Measurements from ENCODE around the gene AHR.

Gene AHR

DNA sequence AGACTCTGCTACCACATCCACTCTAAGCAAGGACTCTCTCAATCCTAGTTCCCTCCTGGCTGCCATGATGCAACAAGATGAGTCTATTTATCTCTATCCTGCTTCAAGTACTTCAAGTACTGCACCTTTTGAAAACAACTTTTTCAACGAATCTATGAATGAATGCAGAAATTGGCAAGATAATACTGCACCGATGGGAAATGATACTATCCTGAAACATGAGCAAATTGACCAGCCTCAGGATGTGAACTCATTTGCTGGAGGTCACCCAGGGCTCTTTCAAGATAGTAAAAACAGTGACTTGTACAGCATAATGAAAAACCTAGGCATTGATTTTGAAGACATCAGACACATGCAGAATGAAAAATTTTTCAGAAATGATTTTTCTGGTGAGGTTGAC, 40.7 kb downstream of the AHR start:
- Histone ChIP-seq H3K9ac (ENCODE audit: low read length) (no peak overlapping the region), H3K4me3 (ENCODE audit: low read length) (no peak overlapping the region), H2AFZ (ENCODE audit: low read length) (no peak overlapping the region), H3K4me2 (ENCODE audit: low read depth, low read length) (no peak overlapping the region), H3K79me2 (ENCODE audit: low read length) (no peaks in the 10 kb centered on the region), H3F3A (ENCODE audit: insufficient read depth, low read length) (no peaks in the 10 kb centered on the region), H3K9me2 (replicated peaks; ENCODE audit: insufficient read depth, low read length) (no peaks in the 10 kb centered on the region), H3K9me3 (replicated peaks; ENCODE audit: insufficient read depth, low read length) (no peaks in the 10 kb centered on the region), H4K20me1 (ENCODE audit: insufficient read depth, low read length) (no peaks in the 10 kb centered on the region), H3K27ac (ENCODE audit: low read length) (no peak overlapping the region), H3K4me1 (ENCODE audit: low read length) (no peaks in the 10 kb centered on the region), H3K27me3 (replicated peaks; ENCODE audit: insufficient read depth, low read length) (no peaks in the 10 kb centered on the region), H3K36me3 (replicated peaks; ENCODE audit: insufficient read depth, low read length) (no peaks in the 10 kb centered on the region; the same call in 1 of the 2 replicates)
- no peak for TF ChIP-seq EZH2 (optimal IDR thresholded peaks at IDR 0.05; ENCODE audit: low read depth, low read length)
- TF ChIP-seq EZH2phosphoT487 (IDR thresholded peaks at IDR 0.05; ENCODE audit: low read length), result no peak
- no peak for TF ChIP-seq CTCF (IDR thresholded peaks at IDR 0.05; ENCODE audit: low read length)
- DNase-seq, result no peak

DNA sequence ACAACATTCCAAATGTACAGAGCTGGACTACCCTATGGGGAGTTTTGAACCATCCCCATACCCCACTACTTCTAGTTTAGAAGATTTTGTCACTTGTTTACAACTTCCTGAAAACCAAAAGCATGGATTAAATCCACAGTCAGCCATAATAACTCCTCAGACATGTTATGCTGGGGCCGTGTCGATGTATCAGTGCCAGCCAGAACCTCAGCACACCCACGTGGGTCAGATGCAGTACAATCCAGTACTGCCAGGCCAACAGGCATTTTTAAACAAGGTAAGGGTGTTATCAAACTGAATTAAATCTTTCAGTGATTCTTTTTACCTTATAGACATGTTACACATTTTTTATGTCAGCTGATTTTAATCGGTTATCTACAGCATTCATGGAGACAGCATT, 41.5 kb downstream of the AHR start:
- Histone ChIP-seq H3K27ac (ENCODE audit: low read length) (no peak overlapping the region), H3F3A (ENCODE audit: insufficient read depth, low read length) (no peaks in the 10 kb centered on the region), H3K4me3 (ENCODE audit: low read length) (no peak overlapping the region), H2AFZ (ENCODE audit: low read length) (no peak overlapping the region), H4K20me1 (ENCODE audit: insufficient read depth, low read length) (no peaks in the 10 kb centered on the region), H3K9me3 (replicated peaks; ENCODE audit: insufficient read depth, low read length) (no peaks in the 10 kb centered on the region), H3K27me3 (replicated peaks; ENCODE audit: insufficient read depth, low read length) (no peaks in the 10 kb centered on the region), H3K4me1 (ENCODE audit: low read length) (no peaks in the 10 kb centered on the region), H3K9ac (ENCODE audit: low read length) (no peak overlapping the region), H3K4me2 (ENCODE audit: low read depth, low read length) (no peak overlapping the region), H3K9me2 (replicated peaks; ENCODE audit: insufficient read depth, low read length) (no peaks in the 10 kb centered on the region), H3K79me2 (ENCODE audit: low read length) (no peaks in the 10 kb centered on the region), H3K36me3 (replicated peaks; ENCODE audit: insufficient read depth, low read length) (no peaks in the 10 kb centered on the region; the same call in 1 of the 2 replicates)
- DNase-seq, result no peak
- TF ChIP-seq EZH2 (optimal IDR thresholded peaks at IDR 0.05; ENCODE audit: low read depth, low read length), result no peak
- no peak for TF ChIP-seq CTCF (IDR thresholded peaks at IDR 0.05; ENCODE audit: low read length)
- no peak for TF ChIP-seq EZH2phosphoT487 (IDR thresholded peaks at IDR 0.05; ENCODE audit: low read length)

GRCh38 chr7:17340655-17341054, 42.2 kb downstream of the AHR start:
- Histone ChIP-seq H3K9me2 (replicated peaks; ENCODE audit: insufficient read depth, low read length) (no peaks in the 10 kb centered on the region), H3K4me2 (ENCODE audit: low read depth, low read length) (no peak overlapping the region), H4K20me1 (ENCODE audit: insufficient read depth, low read length) (no peaks in the 10 kb centered on the region), H3K27ac (ENCODE audit: low read length) (no peak overlapping the region), H3K36me3 (replicated peaks; ENCODE audit: insufficient read depth, low read length) (no peaks in the 10 kb centered on the region; the same call in 1 of the 2 replicates), H3K9me3 (replicated peaks; ENCODE audit: insufficient read depth, low read length) (no peaks in the 10 kb centered on the region), H3F3A (ENCODE audit: insufficient read depth, low read length) (no peaks in the 10 kb centered on the region), H3K4me3 (ENCODE audit: low read length) (no peak overlapping the region), H2AFZ (ENCODE audit: low read length) (no peak overlapping the region), H3K79me2 (ENCODE audit: low read length) (no peaks in the 10 kb centered on the region), H3K27me3 (replicated peaks; ENCODE audit: insufficient read depth, low read length) (no peaks in the 10 kb centered on the region), H3K4me1 (ENCODE audit: low read length) (no peaks in the 10 kb centered on the region), H3K9ac (ENCODE audit: low read length) (no peak overlapping the region)
- DNase-seq, result no peak
- TF ChIP-seq EZH2phosphoT487 (IDR thresholded peaks at IDR 0.05; ENCODE audit: low read length) (no peak), EZH2 (optimal IDR thresholded peaks at IDR 0.05; ENCODE audit: low read depth, low read length) (no peak), CTCF (IDR thresholded peaks at IDR 0.05; ENCODE audit: low read length) (no peak)

All from MM.1S (cell line).